Peyer's patch (tissue), 4 donors: Measurements from ENCODE around the gene WFDC10B. TPM values are rescaled to one million over a fixed set of nuclear protein-coding genes. Genes with fewer than 3 reads are reported as not detected.

Source experiments
- DNase-seq, 3 donors: peaks; one replicate each; pipeline ENCODE4 v3.0.0-alpha.2; 2017 to 2019
- H3K27ac ChIP-seq, 4 donors: fragments of 200-600 bp; sonication (generic); one replicate each; pipeline ENCODE4 v1.5.1; 2016 to 2019
- H3K27me3 ChIP-seq, 2 donors: fragments of 200-600 bp; sonication (generic); one replicate each; pipeline ENCODE4 v1.5.1; 2019
- H3K36me3 ChIP-seq, 3 donors: fragments of 200-600 bp; sonication (generic); one replicate each; pipeline ENCODE4 v1.5.1; 2016 to 2019
- H3K4me1 ChIP-seq, 4 donors: fragments of 200-600 bp; sonication (generic); one replicate each; pipeline ENCODE4 v1.5.1; 2016 to 2019
- H3K4me3 ChIP-seq, 4 donors: fragments of 200-600 bp; sonication (generic); 1 replicate in 3 of 4; 2 replicates in 1 of 4; pipeline ENCODE4 v1.5.1; 2016 to 2019; ENCODE audit warnings: mild to moderate bottlenecking in 1 of 4
- H3K9me3 ChIP-seq, 4 donors: fragments of 200-600 bp; sonication (generic); one replicate each; pipeline ENCODE4 v1.5.1; 2016 to 2019; ENCODE audit warnings: mild to moderate bottlenecking in 1 of 4
- CTCF ChIP-seq, 6 experiments: fragments of 450-650 bp in 4 of 6; fragments of 200-600 bp in 2 of 6; sonication (generic) in 1 of 6; IDR thresholded peaks; one replicate each; pipeline ENCODE4 v1.5.1; 2017 to 2019; ENCODE audit warnings: antibody characterized with exemption in 6 of 6, mild to moderate bottlenecking in 3 of 6, moderate library complexity in 1 of 6
- POLR2A ChIP-seq, 2 donors: fragments of 450-650 bp; IDR thresholded peaks; one replicate each; pipeline ENCODE4 v1.5.1; 2017; ENCODE audit warnings: antibody characterized with exemption in 2 of 2, mild to moderate bottlenecking in 2 of 2, moderate library complexity in 2 of 2
- total RNA-seq, 4 donors: library from RNA; depleted of rRNA; stranded (reverse); fragments of >200 nt; gene quantifications; one replicate each; pipeline ENCODE4 v1.1.0, GENCODE V29; 2016

Gene WFDC10B
- total RNA-seq, result not detected

GRCh38 chr20:45704969-45705637, at the start of gene WFDC10B:
WFDC10B (minus strand) TSS chr20:45705019; CDS start chr20:45685992, 19,027 bp downstream.
- no peaks in the 10 kb centered on the region for H3K9me3 ChIP-seq
- no peaks in the 10 kb centered on the region for H3K4me1 ChIP-seq
- H3K4me3 ChIP-seq, result no peak within 1 kb of the TSS
- no peaks in the 10 kb centered on the region for H3K27me3 ChIP-seq
- H3K36me3 ChIP-seq, result no peaks in the 10 kb centered on the region
- no peak for TF ChIP-seq CTCF (IDR thresholded peaks at IDR 0.05)
- TF ChIP-seq POLR2A (IDR thresholded peaks at IDR 0.05), result no peak
- H3K27ac ChIP-seq, result no peak within 1 kb of the TSS
- no peak for DNase-seq

- Histone ChIP-seq H3K36me3 (no peaks in the 10 kb centered on the region), H3K27me3 (no peaks in the 10 kb centered on the region), H3K4me1 (no peaks in the 10 kb centered on the region), H3K27ac (no peak overlapping the region), H3K4me3 (no peak overlapping the region), H3K9me3 (no peaks in the 10 kb centered on the region)
- TF ChIP-seq POLR2A (IDR thresholded peaks at IDR 0.05) (no peak), CTCF (IDR thresholded peaks at IDR 0.05) (no peak)
- DNase-seq, result no peak
Measured at GRCh38 chr20:45752746-45753145, 47.9 kb upstream of the WFDC10B start.

- Histone ChIP-seq H3K9me3 (no peaks in the 10 kb centered on the region), H3K36me3 (no peaks in the 10 kb centered on the region), H3K27ac (no peak overlapping the region), H3K4me1 (no peaks in the 10 kb centered on the region), H3K4me3 (no peak overlapping the region), H3K27me3 (no peaks in the 10 kb centered on the region)
- TF ChIP-seq CTCF (IDR thresholded peaks at IDR 0.05) (no peak), POLR2A (IDR thresholded peaks at IDR 0.05) (no peak)
- no peak for DNase-seq
Measured at GRCh38 chr20:45751721-45752120, 46.9 kb upstream of the WFDC10B start.

GRCh38 chr20:45745015-45745414, 40.2 kb upstream of the WFDC10B start:
- Histone ChIP-seq H3K4me3 (no peak overlapping the region), H3K36me3 (no peaks in the 10 kb centered on the region), H3K27ac (no peak overlapping the region), H3K9me3 (no peaks in the 10 kb centered on the region), H3K27me3 (no peaks in the 10 kb centered on the region), H3K4me1 (no peaks in the 10 kb centered on the region)
- TF ChIP-seq POLR2A (IDR thresholded peaks at IDR 0.05), result no peak
- no peak for DNase-seq

- no peak overlapping the region for H3K4me3 ChIP-seq
- no peaks in the 10 kb centered on the region for H3K9me3 ChIP-seq
- no peaks in the 10 kb centered on the region for H3K4me1 ChIP-seq
- no peak for TF ChIP-seq CTCF (IDR thresholded peaks at IDR 0.05)
- no peak for TF ChIP-seq POLR2A (IDR thresholded peaks at IDR 0.05)
- H3K27ac ChIP-seq, result no peak overlapping the region
- H3K36me3 ChIP-seq, result no peaks in the 10 kb centered on the region
- H3K27me3 ChIP-seq, result no peaks in the 10 kb centered on the region
- DNase-seq, result no peak
Measured at GRCh38 chr20:45742596-45742995, 37.8 kb upstream of the WFDC10B start.

GRCh38 chr20:45735988-45736387, 31.2 kb upstream of the WFDC10B start:
- H3K9me3 ChIP-seq, result no peaks in the 10 kb centered on the region
- no peaks in the 10 kb centered on the region for H3K27me3 ChIP-seq
- TF ChIP-seq CTCF (IDR thresholded peaks at IDR 0.05), result no peak
- no peak for TF ChIP-seq POLR2A (IDR thresholded peaks at IDR 0.05)
- no peaks in the 10 kb centered on the region for H3K36me3 ChIP-seq
- no peak for DNase-seq
- H3K27ac ChIP-seq, result no peak overlapping the region
- no peak overlapping the region for H3K4me3 ChIP-seq
- H3K4me1 ChIP-seq, result no peaks in the 10 kb centered on the region
